HEK293 (cell line): Measurements from ENCODE around the gene MSRB3.

Experiments used
- CTCF ChIP-seq: fragments of 450-650 bp; formaldehyde crosslinking; IDR thresholded peaks from 2 replicates; pipeline ENCODE4 v1.5.1; 2016; ENCODE audit warnings: missing biosample characterization, missing genetic modification characterization
- MEIS1 ChIP-seq: sonication (generic); formaldehyde crosslinking; IDR thresholded peaks from 2 replicates; pipeline ENCODE4 v1.8.1; 2022; ENCODE audit warnings: missing genetic modification reagents, mild to moderate bottlenecking, borderline replicate concordance
- SCRT1 ChIP-seq: fragments of 450-650 bp; formaldehyde crosslinking; IDR thresholded peaks from 2 replicates; pipeline ENCODE4 v1.5.1; 2016; ENCODE audit warnings: missing biosample characterization, missing genetic modification characterization, borderline replicate concordance
- YY1 ChIP-seq: fragments of 450-650 bp; formaldehyde crosslinking; IDR thresholded peaks from 2 replicates; pipeline ENCODE4 v1.5.1; 2018; ENCODE audit warnings: missing biosample characterization, missing genetic modification characterization
- ZBTB10 ChIP-seq: fragments of 450-650 bp; formaldehyde crosslinking; IDR thresholded peaks from 2 replicates; pipeline ENCODE4 v1.5.1; 2016; ENCODE audit warnings: missing biosample characterization, missing genetic modification characterization
- ZNF138 ChIP-seq: fragments of 450-650 bp; formaldehyde crosslinking; IDR thresholded peaks from 2 replicates; pipeline ENCODE4 v1.5.1; 2016; ENCODE audit warnings: missing biosample characterization, missing genetic modification characterization, borderline replicate concordance
- ZNF274 ChIP-seq, 2 experiments: fragments of 200-500 bp in 1 of 2; fragments of 450-650 bp in 1 of 2; sonication (Bioruptor generic) in 1 of 2; formaldehyde crosslinking in 1 of 2; IDR thresholded peaks; 2 replicates each; pipeline versions ENCODE4 v1.5.1 to v1.6.1; 2014 to 2016; ENCODE audit warnings: borderline replicate concordance in 1 of 2, inconsistent platforms in 1 of 2, low read length in 1 of 2, missing biosample characterization in 1 of 2, missing genetic modification characterization in 1 of 2
- ZNF639 ChIP-seq: fragments of 450-650 bp; formaldehyde crosslinking; IDR thresholded peaks from 2 replicates; pipeline ENCODE4 v1.5.1; 2016; ENCODE audit warnings: missing biosample characterization, missing genetic modification characterization
- ZNF747 ChIP-seq: fragments of 450-650 bp; formaldehyde crosslinking; IDR thresholded peaks from 2 replicates; pipeline ENCODE4 v1.5.1; 2016; ENCODE audit warnings: missing biosample characterization, missing genetic modification characterization
- ZNF76 ChIP-seq: fragments of 450-650 bp; formaldehyde crosslinking; IDR thresholded peaks from 2 replicates; pipeline ENCODE4; 2016; ENCODE audit warnings: low read depth, missing biosample characterization, missing genetic modification characterization, borderline replicate concordance
- TF ChIP-seq, protein P1 (sequence below): fragments of 450-650 bp; formaldehyde crosslinking; IDR thresholded peaks from 2 replicates; pipeline ENCODE4 v1.5.1; 2016; ENCODE audit warnings: missing biosample characterization, missing genetic modification characterization
- TF ChIP-seq, protein P2 (sequence below): fragments of 450-650 bp; formaldehyde crosslinking; IDR thresholded peaks from 2 replicates; pipeline ENCODE4 v1.5.1; 2016; ENCODE audit warnings: missing biosample characterization, missing genetic modification characterization
- TF ChIP-seq, protein P3 (sequence below): fragments of 450-650 bp; formaldehyde crosslinking; IDR thresholded peaks from 2 replicates; pipeline ENCODE4 v1.5.1; 2016; ENCODE audit warnings: missing biosample characterization, missing genetic modification characterization

- no peak for TF ChIP-seq CTCF
- TF ChIP-seq ZNF747 (tag by site-specific recombination) = no peak
- TF ChIP-seq, protein P1, sequence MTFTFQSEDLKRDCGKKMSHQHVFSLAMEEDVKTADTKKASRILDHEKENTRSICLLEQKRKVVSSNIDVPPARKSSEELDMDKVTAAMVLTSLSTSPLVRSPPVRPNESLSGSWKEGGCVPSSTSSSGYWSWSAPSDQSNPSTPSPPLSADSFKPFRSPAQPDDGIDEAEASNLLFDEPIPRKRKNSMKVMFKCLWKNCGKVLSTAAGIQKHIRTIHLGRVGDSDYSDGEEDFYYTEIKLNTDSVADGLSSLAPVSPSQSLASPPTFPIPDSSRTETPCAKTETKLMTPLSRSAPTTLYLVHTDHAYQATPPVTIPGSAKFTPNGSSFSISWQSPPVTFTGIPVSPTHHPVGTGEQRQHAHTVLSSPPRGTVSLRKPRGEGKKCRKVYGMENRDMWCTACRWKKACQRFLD (tag by site-specific recombination) = no peak
- TF ChIP-seq ZNF274 (IDR thresholded peaks at IDR 0.05; ENCODE audit: low read length) = no peak
- TF ChIP-seq ZNF274 (tag by site-specific recombination; IDR thresholded peaks at IDR 0.05; ENCODE audit: borderline replicate concordance) = no peak
- TF ChIP-seq ZBTB10 (tag by site-specific recombination) = no peak
- TF ChIP-seq SCRT1 (tag by site-specific recombination) = no peak
- TF ChIP-seq, protein P2, sequence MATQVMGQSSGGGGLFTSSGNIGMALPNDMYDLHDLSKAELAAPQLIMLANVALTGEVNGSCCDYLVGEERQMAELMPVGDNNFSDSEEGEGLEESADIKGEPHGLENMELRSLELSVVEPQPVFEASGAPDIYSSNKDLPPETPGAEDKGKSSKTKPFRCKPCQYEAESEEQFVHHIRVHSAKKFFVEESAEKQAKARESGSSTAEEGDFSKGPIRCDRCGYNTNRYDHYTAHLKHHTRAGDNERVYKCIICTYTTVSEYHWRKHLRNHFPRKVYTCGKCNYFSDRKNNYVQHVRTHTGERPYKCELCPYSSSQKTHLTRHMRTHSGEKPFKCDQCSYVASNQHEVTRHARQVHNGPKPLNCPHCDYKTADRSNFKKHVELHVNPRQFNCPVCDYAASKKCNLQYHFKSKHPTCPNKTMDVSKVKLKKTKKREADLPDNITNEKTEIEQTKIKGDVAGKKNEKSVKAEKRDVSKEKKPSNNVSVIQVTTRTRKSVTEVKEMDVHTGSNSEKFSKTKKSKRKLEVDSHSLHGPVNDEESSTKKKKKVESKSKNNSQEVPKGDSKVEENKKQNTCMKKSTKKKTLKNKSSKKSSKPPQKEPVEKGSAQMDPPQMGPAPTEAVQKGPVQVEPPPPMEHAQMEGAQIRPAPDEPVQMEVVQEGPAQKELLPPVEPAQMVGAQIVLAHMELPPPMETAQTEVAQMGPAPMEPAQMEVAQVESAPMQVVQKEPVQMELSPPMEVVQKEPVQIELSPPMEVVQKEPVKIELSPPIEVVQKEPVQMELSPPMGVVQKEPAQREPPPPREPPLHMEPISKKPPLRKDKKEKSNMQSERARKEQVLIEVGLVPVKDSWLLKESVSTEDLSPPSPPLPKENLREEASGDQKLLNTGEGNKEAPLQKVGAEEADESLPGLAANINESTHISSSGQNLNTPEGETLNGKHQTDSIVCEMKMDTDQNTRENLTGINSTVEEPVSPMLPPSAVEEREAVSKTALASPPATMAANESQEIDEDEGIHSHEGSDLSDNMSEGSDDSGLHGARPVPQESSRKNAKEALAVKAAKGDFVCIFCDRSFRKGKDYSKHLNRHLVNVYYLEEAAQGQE = no peak
- TF ChIP-seq YY1 = no peak
- no peak for TF ChIP-seq ZNF76 (tag by site-specific recombination)
- no peak for TF ChIP-seq MEIS1 (CRISPR knock-in tag)
- TF ChIP-seq, protein P3, sequence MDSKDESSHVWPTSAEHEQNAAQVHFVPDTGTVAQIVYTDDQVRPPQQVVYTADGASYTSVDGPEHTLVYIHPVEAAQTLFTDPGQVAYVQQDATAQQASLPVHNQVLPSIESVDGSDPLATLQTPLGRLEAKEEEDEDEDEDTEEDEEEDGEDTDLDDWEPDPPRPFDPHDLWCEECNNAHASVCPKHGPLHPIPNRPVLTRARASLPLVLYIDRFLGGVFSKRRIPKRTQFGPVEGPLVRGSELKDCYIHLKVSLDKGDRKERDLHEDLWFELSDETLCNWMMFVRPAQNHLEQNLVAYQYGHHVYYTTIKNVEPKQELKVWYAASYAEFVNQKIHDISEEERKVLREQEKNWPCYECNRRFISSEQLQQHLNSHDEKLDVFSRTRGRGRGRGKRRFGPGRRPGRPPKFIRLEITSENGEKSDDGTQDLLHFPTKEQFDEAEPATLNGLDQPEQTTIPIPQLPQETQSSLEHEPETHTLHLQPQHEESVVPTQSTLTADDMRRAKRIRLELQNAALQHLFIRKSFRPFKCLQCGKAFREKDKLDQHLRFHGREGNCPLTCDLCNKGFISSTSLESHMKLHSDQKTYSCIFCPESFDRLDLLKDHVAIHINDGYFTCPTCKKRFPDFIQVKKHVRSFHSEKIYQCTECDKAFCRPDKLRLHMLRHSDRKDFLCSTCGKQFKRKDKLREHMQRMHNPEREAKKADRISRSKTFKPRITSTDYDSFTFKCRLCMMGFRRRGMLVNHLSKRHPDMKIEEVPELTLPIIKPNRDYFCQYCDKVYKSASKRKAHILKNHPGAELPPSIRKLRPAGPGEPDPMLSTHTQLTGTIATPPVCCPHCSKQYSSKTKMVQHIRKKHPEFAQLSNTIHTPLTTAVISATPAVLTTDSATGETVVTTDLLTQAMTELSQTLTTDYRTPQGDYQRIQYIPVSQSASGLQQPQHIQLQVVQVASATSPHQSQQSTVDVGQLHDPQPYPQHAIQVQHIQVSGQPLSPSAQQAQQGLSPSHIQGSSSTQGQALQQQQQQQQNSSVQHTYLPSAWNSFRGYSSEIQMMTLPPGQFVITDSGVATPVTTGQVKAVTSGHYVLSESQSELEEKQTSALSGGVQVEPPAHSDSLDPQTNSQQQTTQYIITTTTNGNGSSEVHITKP = no peak
- TF ChIP-seq ZNF639 (tag by site-specific recombination) = no peak
- TF ChIP-seq ZNF138 (tag by site-specific recombination) = no peak
Observed at GRCh38 chr12:65501093-65501621, 222.7 kb downstream of the MSRB3 start.
